Neutrophil (primary cell): ENCODE results near the gene TRIM24.

Source experiments
- H3K27ac ChIP-seq: fragments of 200-600 bp; sonication (generic); 2 replicates; pipeline ENCODE4 v1.5.1; 2016; ENCODE audit warnings: mild to moderate bottlenecking, moderate library complexity
- H3K27me3 ChIP-seq: fragments of 200-600 bp; sonication (generic); 2 replicates; pipeline ENCODE4 v1.6.0; 2016; ENCODE audit warnings: mild to moderate bottlenecking
- H3K36me3 ChIP-seq: fragments of 200-600 bp; sonication (generic); 2 replicates; pipeline ENCODE4 v1.5.1; 2017
- H3K4me1 ChIP-seq, 2 experiments: fragments of 200-600 bp in 1 of 2; sonication (generic) in 1 of 2; 1 replicate in 1 of 2; 2 replicates in 1 of 2; pipeline versions ENCODE4 v1.5.1 to v1.6.1; 2013 to 2016; ENCODE audit warnings: low read depth in 1 of 2, low read length in 1 of 2, mild to moderate bottlenecking in 1 of 2, moderate library complexity in 1 of 2; ENCODE audit not compliant: control insufficient read depth in 1 of 2, insufficient read depth in 1 of 2
- H3K4me3 ChIP-seq, 2 experiments: fragments of 200-600 bp in 1 of 2; sonication (generic) in 1 of 2; 1 replicate in 1 of 2; 2 replicates in 1 of 2; pipeline ENCODE4 v1.5.1; 2013 to 2016; ENCODE audit warnings: low read depth in 1 of 2, low read length in 1 of 2, mild to moderate bottlenecking in 1 of 2, moderate library complexity in 1 of 2
- H3K9me3 ChIP-seq: fragments of 200-600 bp; sonication (generic); 2 replicates; pipeline ENCODE4 v1.5.1; 2016
- CTCF ChIP-seq: fragments of 200-600 bp; sonication (generic); IDR thresholded peaks from 2 replicates; pipeline ENCODE4 v1.5.1; 2016; ENCODE audit warnings: antibody characterized with exemption

The TRIM24 gene

GRCh38 chr7:138569418-138569817 is 109.4 kb downstream of the TRIM24 start:
- peaks cover 17% of the 10 kb centered on the region for H3K9me3 ChIP-seq
- TF ChIP-seq CTCF = no peak
- H3K36me3 ChIP-seq = peaks cover 56% of the 10 kb centered on the region
- H3K4me3 ChIP-seq = no peak overlapping the region
- H3K27me3 ChIP-seq = no peaks in the 10 kb centered on the region
- peaks cover 24 to 28% of the 10 kb centered on the region in 2 experiments for H3K4me1 ChIP-seq
- H3K27ac ChIP-seq = no peak overlapping the region

GRCh38 chr7:138570715-138571114 is 110.7 kb downstream of the TRIM24 start:
- no peak overlapping the region for H3K27ac ChIP-seq
- H3K36me3 ChIP-seq = peaks cover 57% of the 10 kb centered on the region
- no peaks in the 10 kb centered on the region for H3K27me3 ChIP-seq
- TF ChIP-seq CTCF = no peak
- peaks cover 5% of the 10 kb centered on the region for H3K9me3 ChIP-seq
- H3K4me3 ChIP-seq = no peak overlapping the region
- H3K4me1 ChIP-seq = peaks cover 13 to 15% of the 10 kb centered on the region in 2 experiments

GRCh38 chr7:138573741-138574140 is 113.7 kb downstream of the TRIM24 start:
- no peak overlapping the region for H3K27ac ChIP-seq
- TF ChIP-seq CTCF = no peak
- H3K27me3 ChIP-seq = no peaks in the 10 kb centered on the region
- peaks cover 67% of the 10 kb centered on the region for H3K36me3 ChIP-seq
- no peaks in the 10 kb centered on the region for H3K4me1 ChIP-seq
- H3K9me3 ChIP-seq = no peaks in the 10 kb centered on the region
- H3K4me3 ChIP-seq = no peak overlapping the region

- no peaks in the 10 kb centered on the region for H3K9me3 ChIP-seq
- peaks cover 69% of the 10 kb centered on the region for H3K36me3 ChIP-seq
- H3K4me3 ChIP-seq = no peak overlapping the region
- H3K27ac ChIP-seq = no peak overlapping the region
- no peak for TF ChIP-seq CTCF
- no peaks in the 10 kb centered on the region for H3K27me3 ChIP-seq
- H3K4me1 ChIP-seq = no peaks in the 10 kb centered on the region
Observed at GRCh38 chr7:138575897-138576428, 115.9 kb downstream of the TRIM24 start.

- Histone ChIP-seq H3K27ac (no peak overlapping the region), H3K4me3 (no peak overlapping the region), H3K36me3 (peaks cover 64% of the 10 kb centered on the region), H3K4me1 (no peaks in the 10 kb centered on the region), H3K9me3 (no peaks in the 10 kb centered on the region), H3K27me3 (no peaks in the 10 kb centered on the region)
- no peak for TF ChIP-seq CTCF
Observed at GRCh38 chr7:138579136-138579535, 119.1 kb downstream of the TRIM24 start.

GRCh38 chr7:138579671-138580070 is 119.6 kb downstream of the TRIM24 start:
- no peak for TF ChIP-seq CTCF
- H3K36me3 ChIP-seq = peaks cover 65% of the 10 kb centered on the region
- no peak overlapping the region for H3K27ac ChIP-seq
- no peaks in the 10 kb centered on the region for H3K9me3 ChIP-seq
- H3K4me3 ChIP-seq = no peak overlapping the region
- H3K4me1 ChIP-seq = no peaks in the 10 kb centered on the region
- no peaks in the 10 kb centered on the region for H3K27me3 ChIP-seq
